CD4-positive, alpha-beta T cell treated with Interferon gamma for 1 hour (primary cell): ENCODE results near the gene ACKR4.
"Not testable (repeated sequence)": the region's sequence is repeated elsewhere in the genome, so short reads cannot be mapped to it uniquely, and the experiment has no call there.

Experiments
- DNase-seq: peaks from one replicate; pipeline ENCODE4 v3.0.0-alpha.2; 2020

ACKR4 gene

GRCh38 chr3:132596816-132597433 lies at the start of gene ACKR4:
ACKR4 (plus strand) TSS chr3:132597270; CDS start chr3:132600398, 3,128 bp downstream.
- DNase-seq, result no peak

DNA sequence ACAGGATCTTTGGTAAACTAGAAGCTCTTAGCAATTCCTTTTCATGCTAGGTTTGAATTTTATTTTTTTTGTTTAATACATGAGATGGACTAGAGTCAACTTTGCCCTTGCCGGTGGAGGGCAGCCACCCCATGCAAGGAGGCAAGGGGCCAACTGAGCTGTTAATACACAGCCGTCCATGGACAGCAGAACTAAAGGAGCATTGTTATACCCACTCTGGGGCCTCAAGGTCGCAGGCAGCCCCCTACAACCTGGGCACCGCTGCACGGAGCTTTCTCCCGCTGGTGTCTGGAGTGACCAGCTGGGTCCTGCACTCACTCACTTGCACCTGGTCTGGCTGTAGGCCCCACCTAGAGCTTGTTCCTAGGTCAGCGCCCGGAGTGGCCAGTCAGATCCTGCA lies 47.9 kb upstream of the ACKR4 start:
- no peak for DNase-seq

GRCh38 chr3:132549890-132550578 lies 47.0 kb upstream of the ACKR4 start:
- no peak for DNase-seq

GRCh38 chr3:132550579-132551305 lies 46.3 kb upstream of the ACKR4 start:
- no peak for DNase-seq

- no peak for DNase-seq
Observed at GRCh38 chr3:132553826-132554225, 43.2 kb upstream of the ACKR4 start.

DNA sequence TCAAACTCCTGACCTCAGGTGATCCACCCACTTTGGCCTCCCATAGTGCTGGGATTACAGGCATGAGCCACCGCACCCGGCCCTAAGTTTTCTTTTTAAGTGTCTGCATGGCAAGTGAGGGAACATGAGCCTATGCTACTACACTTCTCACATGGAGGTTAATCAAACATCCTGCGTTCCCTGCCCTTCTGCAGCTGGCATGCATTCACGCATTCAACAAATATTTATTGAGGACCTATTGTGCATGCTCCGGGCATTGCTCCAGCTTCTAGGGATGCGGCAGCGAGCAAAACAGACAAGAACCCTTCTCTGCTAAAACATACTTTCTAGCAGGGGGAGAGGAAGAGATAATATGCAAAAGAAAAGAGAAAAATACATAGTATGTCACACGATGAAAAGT lies 42.6 kb upstream of the ACKR4 start:
- DNase-seq, result no peak

DNA sequence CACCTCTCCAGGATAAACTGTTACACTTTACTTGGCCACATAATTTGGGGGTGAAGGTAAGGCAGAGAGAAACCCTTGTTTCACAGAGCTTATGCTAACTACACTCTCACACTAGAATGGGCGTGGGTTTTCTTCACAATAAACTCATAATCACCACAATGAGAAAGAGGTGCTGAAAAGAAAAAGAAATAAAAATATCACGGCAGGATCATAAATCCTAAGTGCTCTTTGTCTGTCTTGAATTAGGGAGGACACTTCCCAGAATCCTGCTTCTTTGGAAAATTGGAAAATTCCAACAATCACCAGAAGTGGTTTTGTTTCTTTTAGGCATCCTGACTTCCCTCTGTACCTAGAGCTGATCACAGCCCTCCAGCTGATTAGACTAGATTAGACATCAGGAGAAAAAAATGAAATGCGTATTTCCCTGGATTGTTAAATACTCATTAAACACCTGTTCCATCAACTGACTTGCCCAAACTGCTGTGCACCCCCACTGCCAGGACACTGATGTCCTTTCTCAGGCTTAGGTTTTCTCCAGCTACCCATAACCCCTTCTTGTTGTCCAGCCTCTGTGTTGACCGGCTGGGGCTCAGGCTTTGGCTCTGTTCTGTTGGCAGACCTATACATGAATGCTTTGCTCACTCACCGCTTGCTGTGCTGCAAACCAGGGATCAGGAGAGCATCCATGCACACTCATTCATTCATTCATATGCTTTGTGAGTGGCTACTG lies 41.6 kb upstream of the ACKR4 start:
- DNase-seq, result no peak

DNA sequence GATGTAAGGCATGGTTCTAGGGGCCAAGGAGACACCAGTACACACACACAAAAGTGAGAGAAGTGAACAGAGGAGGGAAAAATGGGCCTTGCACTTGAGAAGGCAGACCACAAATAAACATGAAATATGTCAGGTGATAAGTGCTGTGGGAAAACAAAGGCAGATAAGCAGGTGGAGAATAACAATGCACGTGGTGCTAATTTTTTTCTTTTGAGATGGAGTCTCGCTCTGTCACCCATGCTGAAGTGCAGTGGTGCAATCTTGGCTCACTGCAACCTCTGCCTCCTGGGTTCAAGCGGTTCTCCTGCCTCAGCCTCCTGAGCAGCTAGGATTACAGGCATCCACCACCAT lies 41.1 kb upstream of the ACKR4 start:
- not testable (repeated sequence) for DNase-seq

GRCh38 chr3:132556508-132557159 lies 40.4 kb upstream of the ACKR4 start:
- DNase-seq, result no peak

DNA sequence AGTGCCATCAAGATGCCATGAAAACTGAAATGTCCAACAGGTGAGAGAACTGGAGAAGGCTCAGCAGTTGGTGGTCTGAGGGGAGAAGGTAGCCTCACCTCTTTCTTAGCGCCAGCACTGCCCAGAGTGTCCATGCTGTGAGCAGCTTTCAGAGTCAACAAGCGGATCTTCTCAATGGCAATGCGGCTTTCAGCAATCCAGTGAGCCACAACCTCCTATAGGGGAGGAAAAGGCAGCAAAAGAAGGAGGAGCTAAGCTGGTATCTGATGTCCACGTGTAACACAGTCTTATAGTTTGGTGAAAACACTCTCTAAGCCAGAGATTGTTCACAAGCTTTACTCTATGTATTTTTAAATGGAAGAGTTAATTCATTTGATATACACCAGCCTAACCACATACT lies 36.1 kb upstream of the ACKR4 start:
- DNase-seq, result no peak

DNA sequence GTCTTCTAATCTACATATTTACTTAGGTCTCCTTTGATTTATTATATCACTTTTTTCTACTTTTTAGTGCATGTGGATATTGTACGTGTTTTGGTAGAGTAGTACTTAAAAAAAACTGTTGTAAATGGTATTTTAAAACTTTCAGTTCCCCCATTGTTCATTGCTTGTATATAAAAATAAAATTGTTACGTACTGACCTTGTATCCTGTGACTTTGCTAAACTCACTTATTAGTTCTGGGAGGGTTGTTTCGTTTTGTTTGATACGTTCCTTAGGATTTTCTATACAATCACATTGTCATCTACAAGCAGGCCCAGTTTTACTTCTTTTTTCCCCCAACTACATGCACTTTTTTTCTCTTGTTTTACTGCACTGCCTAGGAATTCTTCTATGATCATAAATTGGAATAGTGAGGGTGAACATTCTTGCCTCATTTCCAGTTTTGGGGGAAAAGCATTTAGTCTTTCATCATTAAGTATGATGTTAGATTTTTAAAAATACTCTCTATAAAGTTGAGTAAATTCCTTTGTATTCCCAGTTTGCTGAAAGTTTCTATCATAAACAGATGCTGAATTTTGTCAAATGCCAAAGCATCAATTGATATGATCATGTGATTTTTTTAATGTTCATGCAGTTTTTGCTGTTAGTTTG lies 33.5 kb upstream of the ACKR4 start:
- DNase-seq, result no peak

DNA sequence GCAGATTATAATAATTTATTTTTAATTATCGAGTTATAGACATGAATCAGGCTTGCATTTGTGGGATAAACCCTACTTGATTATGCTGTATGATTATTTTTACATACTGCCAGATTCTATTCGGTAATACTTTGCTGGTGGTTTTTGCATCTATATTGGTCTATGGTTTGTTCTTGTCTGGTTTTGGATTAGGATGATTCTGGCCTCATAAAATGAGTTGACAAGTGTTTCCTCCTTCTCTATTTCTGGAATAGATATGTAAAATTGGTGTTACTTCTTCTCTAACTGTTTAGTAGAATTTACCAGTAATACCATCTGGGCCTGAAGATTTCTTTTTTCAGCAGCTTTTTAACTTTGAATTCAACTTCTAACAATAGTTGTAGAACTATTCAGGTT lies 33.0 kb upstream of the ACKR4 start:
- DNase-seq, result no peak

- DNase-seq, result no peak
Observed at GRCh38 chr3:132568422-132568821, 28.6 kb upstream of the ACKR4 start.

DNA sequence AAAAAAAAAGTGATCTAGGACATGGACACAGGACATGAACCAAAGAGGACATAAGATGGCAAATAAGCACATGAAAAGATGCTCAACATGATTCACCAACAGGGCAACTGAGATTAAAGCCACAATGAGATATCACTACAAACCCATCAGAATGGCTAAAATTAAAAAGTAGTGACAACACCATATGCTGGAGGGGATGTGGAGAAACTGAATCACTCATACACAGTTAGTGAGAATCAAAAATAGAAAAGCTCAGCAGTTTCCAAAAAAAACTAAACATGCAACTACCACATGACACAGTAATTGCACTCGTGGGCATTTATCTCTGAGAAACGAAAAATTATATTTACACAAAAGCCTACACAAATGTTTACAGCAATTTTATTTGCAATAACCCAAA lies 27.9 kb upstream of the ACKR4 start:
- DNase-seq, result no peak

- DNase-seq, result no peak
Observed at GRCh38 chr3:132569580-132569979, 27.5 kb upstream of the ACKR4 start.

GRCh38 chr3:132570016-132570415 lies 27.1 kb upstream of the ACKR4 start:
- no peak for DNase-seq

DNA sequence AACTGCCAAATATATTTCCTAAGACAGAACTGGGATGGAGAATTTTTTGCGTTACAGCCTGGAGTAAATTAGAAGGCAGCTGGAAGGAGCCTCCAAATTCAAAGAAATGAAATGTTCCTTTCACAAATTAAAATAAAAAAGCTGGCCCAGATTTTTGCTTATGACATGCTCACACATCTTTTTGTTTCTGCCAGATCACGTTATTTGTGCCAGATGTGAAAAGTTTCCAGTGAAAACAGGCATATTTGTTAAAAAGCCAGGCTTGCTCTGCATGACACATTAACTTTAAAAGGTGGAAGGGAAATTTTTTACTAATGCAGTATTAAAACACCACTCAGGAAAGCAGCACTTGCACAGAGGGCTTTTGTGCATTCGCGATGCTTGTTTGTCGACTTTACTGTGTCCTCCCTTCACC lies 23.3 kb upstream of the ACKR4 start:
- DNase-seq, result no peak

GRCh38 chr3:132587401-132587800 lies 9.7 kb upstream of the ACKR4 start:
- DNase-seq, result no peak

DNA sequence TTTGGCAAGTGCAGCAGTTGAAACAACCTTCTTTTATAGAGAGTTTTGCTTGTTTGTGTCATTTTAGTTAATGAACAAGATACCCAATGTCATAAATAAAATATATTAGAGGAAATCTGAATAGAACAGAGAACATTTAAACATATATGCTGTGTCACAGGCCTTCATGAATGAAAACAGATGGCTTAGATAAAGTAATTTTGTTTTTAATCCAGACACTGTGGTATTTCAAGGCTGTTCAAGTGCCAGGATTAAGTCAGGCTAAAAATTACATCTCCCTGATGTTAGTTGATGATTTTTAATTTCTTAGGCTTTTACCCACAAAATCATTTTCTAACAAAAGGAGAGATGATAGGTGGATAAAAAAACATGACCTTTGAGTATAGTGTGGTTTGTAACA lies 4.9 kb upstream of the ACKR4 start:
- DNase-seq, result no peak

GRCh38 chr3:132593241-132593946 lies 3.7 kb upstream of the ACKR4 start:
- no peak for DNase-seq

DNA sequence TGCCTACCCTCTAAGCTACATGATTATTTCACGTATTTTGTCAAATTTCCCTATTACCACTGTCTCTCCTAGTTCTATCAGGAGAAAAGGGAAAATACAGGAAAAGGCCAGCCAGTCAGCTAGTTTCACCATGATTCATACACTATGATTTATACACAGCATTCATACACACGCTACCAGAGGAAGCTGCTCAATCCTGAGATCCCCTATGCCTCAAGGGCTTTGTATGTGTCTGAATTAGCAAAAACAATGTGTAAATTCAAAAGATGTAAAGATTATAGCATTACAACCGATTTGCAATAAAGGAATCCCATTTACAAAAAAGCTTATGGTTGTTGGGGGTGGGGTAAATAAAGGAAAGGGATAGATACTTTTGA lies 3.1 kb upstream of the ACKR4 start:
- DNase-seq, result no peak

DNA sequence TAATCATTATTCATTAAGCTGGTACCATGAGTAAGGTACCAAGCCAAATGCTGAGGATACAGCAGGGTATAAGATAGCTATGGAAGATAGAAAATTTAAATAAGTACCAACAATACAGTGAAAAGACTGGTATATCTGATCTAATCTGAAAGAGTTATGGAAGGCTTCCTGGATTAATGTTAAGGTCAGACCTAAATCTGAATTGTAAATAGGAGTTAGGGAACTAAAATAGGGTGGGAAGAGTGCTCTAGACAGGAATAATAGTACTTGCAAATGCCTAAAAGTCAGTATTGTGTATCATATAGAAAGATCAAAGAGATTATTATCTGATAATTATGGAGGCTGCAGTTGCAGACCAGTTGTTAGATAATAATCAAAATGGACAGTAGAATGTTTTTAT lies 2.6 kb upstream of the ACKR4 start:
- DNase-seq, result no peak
